CD4-positive, alpha-beta T cell treated with Interleukin-4 for 4 hours (primary cell): Measurements from ENCODE around the gene RBPJL.
A peak's percentile ranks its signal among the peaks of the same experiment; 100 is the strongest.

Source experiments
- DNase-seq: peaks from one replicate; pipeline ENCODE4 v3.0.0-alpha.2; 2020

The RBPJL gene

DNA sequence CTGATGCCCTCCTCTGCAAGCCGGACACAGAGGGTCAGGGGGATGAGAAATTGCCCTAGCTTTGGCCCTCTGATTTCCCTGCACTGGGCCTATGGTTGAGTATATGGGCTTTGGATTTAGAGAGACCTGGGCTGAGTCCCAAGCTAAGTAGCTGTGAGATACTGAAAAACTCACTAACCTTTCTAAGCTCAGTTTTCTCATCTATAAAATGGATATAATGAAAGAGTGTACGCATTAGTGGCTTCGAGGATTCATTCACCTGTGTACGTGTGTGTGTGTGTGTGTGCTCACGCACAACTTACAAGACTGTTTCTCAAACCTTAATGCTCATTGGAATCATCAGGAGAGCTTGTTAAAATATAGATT is 12.7 kb upstream of the RBPJL start:
- no peak for DNase-seq

DNA sequence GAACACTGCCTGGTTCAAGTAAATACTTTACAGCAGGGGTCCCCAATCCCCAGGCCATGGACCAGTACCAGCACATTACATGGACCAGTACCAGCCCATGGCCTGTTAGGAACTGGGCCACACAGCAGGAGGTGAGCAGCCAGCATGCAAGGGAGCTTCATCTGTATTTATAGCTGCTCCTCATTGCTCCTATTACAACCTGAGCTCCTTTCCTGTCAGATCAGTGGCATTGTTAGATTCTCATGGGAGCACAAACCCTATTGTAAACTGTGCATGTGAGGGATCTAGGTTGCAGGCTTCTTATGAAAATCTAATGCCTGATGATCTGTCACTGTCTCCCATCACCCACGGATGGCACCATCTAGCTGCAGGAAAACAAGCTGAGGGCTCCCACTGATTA is 12.0 kb upstream of the RBPJL start:
- no peak for DNase-seq

DNA sequence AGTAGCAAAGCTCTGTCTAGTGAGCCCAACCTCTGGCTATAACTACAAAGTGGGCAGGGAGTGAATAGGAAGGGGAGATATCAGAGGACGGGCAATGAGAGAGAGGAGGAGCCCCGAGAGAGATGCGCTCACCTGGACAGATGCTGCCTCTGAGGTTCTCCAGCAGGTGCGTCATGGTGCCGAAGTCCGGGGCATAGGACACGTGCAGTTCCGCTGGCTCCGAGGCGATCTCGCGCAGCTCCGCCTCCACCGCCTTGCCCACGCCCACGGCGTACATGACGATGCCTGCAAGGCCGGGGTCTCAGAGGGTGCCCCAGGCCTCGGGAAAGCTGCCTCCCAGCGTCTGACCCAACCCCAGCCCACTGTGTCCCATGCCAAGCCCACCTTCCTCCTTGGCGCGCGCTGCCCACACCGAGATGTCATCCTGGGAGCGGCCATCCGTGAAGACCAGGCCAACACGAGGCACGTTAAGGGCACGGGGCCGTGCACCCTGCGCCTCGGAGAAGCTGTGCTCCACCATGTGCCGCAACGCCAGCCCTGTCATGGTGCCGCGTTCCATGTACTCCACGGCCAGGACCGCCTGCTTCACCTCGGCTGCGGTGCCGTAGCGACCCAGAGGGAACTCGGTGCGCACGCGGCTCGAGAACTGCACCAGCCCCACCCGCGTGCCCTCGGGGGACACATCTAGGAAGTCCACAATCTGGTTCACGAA is 8.7 kb upstream of the RBPJL start:
- DNase-seq, result no peak

DNA sequence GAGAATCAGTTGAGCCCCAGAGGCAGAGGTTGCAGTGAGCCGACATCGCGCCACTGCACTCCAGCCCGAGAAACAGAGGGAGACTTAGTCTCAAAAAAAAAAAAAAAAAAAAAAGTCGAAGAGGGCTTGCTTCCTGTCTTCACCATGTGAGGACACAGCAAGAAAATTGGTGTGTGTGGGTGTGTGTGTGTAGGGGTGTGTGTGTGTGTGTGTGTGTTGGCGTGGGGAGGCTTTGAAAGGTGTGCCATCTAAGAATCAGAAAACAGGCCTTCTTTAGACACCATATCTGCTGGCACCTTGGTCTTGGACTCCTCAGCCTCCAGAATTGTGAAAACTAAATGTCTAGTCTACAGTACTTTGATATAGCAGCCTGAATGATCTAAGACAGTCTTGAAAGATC is 6.9 kb upstream of the RBPJL start:
- DNase-seq, result no peak

DNA sequence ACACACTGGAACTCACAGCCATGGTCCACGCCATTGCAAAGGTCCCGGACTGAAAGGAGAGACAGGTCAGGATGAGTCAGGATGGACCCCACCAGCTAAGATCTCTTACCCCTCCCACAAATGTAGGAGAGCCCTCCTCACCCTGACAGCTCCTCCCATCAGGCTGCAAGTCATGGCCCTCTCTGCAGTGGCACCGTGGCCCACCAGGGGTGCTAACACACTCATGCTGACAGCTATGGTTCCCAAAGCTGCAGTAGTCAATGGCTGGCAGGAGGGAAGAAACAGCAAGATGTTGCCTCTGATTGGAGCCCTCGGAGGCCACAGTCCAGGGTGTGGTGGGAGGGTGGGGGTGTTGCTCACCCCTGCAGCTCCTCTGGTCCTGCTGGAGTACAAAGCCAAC is 5.7 kb upstream of the RBPJL start:
- no peak for DNase-seq

DNA sequence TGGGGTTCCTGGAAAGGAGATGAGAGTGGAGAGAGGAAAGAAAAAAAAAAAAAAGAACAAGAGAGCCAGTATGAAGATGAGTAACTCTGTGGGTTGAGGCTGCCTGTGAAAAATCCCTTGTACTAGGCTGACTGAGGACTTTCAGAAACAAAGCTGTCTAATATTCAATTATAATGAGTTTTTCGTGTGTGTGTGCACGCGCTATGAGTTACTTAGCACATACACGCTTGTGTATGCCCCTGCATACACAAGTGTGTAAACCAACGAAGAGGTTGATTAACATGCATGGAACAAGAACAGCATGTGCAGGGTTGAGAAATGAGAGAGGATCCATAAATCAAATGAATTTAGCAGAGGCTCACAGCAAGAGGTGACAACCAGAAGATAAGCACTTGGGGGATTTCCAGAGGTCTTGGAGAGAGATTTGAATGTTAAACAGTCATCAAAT is 4.8 kb upstream of the RBPJL start:
- DNase-seq, result no peak

DNA sequence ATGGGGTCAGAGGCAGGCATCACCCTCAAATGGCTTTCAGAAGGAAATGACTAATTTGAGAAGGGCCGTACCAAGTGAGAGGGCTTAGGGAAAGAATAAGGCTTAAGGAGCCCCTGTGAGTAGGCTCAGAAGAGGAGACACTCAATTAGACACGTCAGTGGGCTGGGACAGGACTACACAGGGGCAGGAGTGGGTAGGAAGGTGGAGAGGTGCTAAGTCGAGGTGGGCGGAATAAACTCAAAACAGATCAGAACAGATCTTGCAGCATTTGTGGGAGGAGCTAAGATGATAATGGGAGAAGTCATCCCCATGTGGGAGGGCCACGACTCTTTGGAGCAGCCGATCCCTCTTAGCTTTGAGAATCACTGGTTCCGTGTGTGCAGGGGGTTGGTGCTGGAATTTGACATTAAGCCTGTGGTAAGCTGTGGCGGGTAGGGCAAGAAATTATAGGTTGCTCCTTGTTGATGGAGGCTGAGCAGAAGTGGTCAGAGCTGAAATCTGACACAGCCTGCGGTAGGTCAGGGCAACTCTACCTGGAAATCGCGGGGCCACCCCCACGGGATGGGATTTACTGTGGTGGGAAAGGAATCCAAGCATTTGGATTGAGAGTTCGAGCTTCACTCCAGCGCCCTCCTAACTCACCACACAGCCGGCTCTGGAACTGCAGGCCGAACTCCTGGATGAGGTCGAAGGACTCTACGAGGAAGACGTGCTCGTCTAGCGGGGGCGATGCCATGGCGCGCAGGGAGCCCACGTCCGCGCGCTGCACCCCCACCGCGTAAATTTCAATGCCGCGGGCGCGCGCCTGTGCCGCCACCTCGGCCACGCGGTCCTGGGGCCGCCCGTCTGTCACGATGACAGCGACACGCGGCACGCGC is 2.8 kb upstream of the RBPJL start:
- DNase-seq, result no peak

DNA sequence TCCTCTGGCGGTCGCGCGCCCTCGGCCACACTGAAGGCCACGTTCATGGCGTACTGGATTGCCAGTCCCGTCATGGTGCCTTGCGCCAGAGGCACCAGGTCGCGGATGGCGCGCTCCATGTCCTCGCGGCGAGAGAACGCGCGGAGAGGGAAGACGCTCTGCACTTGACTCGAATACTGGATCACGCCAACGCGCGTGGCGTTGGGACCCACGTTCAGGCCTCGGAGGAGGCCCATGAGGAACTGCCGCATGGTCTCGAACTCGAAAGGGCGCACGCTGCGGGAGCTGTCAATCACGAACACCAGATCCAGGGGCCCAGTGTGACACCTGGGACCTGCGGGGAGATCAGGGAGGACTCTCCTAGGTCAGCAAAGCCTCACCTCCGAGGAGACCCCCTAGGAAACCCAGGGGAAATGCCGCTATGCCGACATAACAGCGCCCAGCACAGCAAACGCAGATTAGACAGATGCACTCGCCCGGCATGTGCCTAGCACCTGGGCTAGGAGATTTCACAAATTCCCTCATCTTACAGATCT is 2.1 kb upstream of the RBPJL start:
- DNase-seq, result no peak

DNA sequence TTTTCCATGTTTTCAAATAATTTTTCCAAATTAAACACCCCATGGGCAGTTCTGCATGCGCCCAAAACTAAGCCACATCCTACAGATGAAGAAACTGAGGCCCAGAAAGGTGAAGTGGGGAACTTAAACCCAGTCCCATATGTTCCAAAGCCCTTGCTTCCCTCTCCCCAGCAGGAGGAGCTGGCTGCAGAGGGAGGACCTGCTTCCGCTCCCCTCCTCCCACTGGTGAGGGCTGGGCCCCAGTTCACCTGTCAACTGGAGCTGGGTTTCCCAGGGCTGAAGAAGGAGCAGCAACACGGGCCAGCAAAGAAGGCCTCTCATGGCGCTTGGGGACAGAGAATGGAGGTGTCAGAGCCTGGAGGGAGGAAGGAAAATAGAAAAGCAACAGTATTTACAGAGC is 1.4 kb upstream of the RBPJL start:
- no peak for DNase-seq

DNA sequence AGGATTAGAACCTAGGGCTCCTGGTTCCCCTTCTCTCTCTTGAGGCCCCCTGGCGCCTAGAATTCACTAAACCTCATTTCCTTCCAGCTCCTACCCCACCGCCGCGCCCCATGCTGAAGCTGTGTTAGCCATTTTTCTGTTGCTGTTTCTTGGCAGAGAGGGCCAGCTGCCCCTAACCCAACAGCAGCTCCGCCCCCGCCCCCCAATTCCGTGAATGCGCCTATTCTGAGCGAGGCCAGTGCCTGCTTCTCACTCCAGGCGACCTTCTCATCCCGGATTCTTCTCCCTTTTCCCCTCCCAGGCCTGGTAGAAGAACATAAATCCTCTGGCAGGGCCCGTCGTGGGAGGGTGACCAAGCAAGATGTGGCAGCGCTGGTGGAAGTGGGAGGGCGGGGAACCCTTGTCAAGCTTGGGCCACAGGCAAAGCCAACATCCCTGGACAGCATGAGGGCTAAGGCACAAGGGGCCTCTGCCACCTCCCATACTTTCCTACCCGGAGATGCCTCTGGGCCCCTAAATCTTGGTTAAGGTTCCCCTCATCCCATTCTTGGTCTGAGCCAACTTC is 518 bp downstream of the RBPJL start:
- DNase-seq, result no peak

DNA sequence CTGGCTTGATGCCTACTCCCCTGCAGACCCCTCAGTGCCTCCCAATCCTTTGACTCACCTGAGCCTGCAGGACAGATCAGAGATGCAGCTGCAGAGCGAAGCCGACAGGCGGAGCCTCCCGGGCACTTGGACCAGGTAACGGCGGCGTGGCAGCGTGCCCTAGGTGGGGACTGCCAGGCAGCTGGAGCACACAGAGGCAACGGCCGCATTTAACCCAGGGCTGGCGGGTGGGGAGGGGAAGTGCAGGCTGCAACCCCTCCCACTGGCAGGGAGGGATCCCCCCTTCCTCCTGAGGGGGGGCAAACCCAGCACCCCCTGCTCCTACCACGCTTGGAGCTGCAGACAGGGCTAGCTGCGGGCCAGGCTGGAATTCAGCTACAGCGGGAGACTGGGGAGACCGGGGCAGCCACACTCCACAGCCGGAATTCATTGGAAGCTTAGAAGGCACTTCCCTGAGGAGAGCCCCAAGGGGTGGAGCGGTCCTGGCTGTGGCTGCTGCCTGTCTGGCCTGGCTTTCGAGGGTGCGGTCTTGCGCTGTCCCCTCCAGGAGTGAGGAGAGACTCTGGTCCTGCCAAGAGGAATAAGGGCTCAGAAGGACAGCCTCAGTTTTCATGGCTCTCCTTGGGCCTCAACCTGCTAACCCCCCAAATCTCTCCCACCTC is 1.6 kb downstream of the RBPJL start, which contains the start of gene MATN4:
MATN4 (minus strand) TSS at position 183 of the 662 bp plus-strand sequence. CDS start 2,717 bp downstream, outside the sequence.
- DNase-seq, result no peak

DNA sequence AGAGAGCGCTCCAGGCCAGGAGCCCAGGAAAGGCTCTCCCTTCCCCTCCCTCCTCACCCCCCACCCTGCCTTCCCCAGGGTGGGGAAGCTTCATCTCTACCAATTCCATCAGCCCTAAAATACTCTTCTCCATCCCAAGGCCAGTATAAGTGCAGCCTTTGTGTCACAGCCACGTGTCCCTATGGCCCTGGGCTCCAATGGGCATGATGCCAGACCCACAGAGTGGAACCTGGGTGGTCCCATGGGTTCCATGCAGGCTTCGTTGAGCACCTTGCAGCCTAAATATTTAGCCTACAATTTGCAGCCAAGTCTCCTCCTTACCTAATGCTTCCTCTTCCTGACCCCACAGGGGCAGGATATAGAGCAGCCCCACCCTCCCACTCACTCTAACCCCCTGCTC is 2.4 kb downstream of the RBPJL start:
- no peak for DNase-seq

DNA sequence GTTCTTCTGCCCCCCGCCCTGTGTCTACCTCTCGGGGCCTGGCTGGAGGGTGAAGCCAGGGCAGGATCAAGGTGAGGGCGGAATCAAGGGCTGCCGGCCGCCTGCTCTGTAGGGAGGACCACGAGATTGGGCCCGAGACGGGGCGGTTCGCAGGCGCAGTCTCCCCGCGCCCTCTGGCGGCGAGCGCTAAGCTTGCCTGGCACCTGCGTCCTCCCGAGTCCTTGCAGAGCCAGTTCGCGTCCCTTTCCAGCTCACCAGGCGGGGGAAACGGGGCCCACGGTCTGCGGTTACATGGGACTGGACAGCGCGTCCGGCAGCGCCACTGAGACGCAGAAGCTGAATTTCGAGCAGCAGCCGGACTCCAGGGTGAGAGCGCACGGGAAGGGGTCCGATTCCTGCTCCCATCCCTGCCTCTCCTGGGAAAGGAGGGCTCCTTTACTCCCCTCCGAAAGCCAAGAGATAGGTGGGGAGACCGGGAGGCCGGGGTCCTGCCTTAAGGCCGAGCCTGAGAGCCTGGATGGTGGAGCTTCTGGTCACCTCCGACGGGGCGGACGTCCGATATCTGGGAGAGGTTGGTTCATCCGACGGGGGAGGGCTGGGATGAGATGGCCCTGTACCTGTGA is 5.1 kb downstream of the RBPJL start:
- peak; percentile 34 for DNase-seq

DNA sequence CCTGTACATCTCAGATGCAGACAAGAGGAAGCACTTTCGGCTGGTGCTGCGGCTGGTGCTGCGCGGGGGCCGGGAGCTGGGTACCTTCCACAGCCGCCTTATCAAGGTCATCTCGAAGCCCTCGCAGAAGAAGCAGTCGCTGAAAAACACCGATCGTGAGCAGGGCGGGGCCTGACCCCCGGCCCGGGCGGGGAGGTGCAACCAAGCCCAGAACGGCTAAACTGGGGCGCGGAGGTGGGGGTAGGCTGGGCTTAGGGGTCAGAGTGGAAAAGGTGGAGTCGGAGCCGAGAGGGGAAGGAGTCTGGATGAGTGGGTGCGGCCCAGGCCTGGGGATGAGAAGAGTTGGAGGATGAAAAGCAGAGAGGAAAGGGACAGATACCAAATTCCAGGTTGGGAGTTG is 5.6 kb downstream of the RBPJL start:
- DNase-seq, result no peak

DNA sequence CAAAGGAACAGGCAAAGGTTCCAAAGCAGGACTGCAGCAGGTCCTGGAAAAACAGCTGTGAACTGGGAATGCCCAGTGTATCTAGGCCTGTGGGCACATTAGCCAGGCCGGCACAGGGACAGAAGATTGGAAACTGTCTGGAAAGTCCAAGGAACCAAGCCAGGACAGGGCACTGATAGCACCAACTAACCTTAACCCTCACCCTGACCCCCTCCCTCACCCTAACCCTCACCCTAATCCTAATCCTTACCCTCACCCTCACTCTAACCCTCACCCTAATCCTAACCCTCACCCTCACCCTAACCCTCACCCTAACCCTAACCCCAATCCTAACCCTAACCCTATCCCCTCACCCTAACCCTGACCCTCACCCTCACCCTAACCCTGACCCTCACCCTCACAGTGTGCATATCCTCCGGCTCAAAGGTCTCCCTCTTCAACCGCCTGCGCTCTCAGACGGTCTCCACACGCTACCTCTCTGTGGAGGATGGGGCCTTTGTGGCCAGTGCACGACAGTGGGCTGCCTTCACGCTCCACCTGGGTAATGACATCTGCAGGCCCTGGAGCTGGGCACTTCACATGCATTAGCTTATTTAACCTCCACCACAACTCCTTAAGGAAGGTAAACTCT is 6.5 kb downstream of the RBPJL start:
- DNase-seq, result no peak

DNA sequence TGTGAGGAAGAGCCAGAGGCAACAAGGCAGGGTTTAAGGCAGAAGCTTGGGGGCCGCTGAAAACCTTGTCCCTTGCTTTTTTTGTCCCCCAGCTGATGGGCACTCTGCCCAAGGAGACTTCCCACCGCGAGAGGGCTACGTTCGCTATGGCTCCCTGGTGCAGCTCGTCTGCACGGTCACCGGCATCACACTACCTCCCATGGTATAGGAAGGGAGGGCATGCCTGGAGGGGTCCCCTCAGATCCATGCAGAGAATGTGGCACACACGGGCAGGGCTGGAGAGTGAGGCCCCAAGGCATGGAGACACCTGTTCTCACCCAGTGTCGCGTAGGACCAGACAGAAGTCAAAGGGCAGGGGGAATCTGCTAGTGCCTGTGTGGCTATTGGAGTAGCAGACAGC is 7.3 kb downstream of the RBPJL start:
- DNase-seq, result no peak

DNA sequence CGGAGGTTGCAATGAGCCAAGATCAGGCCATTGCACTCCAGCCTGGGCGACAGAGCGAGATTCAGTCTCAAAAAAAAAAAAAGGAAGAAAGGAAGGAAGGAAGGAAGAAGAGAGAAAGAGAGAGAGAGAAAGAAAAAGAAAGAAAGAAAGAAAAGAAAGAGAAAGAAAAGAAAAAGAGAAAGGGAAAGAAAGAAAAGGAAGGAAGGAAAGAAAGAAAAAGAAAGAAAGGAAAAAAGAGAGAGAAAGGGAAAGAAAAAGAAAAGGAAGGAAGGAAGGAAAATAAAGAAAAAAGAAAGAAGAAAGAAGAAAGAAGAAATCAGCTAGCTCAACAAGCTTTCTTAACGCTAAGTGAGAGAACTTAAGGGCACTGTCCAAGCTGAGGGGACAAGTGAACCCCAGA is 9.0 kb downstream of the RBPJL start:
- no peak for DNase-seq

DNA sequence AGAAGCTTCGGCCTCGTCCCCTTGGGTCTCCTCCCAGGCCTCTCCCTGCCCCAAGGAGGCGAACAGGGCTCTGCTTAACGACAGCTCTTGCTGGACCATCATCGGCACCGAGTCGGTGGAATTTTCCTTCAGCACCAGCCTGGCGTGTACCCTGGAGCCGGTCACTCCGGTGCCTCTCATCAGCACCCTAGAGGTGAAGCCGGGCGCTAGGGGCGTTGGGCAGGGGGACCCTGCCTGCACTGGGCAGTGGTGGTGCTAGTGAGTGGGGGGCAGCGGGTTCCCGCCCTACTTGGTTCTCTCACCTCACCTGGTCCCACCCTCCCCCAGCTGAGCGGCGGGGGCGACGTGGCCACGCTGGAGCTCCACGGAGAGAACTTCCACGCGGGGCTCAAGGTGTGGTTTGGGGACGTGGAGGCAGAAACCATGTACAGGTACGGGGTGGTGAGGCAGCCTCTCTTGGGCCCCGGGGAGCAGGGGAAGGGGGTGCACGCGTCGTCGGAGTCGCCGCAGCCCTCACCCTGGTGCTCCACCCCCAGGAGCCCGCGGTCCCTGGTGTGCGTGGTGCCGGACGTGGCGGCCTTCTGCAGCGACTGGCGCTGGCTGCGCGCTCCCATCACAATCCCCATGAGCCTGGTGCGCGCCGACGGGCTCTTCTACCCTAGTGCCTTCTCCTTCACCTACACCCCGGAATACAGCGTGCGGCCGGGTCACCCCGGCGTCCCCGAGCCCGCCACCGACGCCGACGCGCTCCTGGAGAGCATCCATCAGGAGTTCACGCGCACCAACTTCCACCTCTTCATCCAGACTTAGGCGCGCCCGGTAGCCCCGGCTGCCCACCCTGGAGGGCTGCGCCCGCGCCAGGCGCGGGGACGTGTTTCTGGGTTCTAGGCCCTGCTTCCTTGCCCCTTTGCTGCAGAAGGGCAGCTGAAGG is 9.8 kb downstream of the RBPJL start:
- DNase-seq, result no peak

DNA sequence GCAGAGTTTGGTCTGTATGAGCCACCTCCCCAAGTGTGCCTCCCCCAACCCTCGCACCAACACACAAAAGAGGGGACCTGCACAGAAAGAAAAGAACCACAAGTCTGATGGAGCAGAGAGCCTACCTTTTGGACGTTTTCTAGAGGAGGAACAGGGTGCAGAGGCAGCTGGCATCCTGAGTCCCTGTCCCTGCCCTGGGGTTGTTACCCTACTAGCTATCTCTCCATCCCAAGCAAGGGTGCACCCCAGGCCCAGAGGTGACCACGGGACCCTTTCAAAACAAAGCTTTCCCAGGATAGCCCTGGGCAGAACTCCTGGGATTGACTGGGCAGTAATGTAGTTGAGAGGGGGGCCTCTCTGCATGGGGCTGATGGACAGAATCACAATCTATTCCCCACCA is 11.2 kb downstream of the RBPJL start:
- DNase-seq, result no peak

DNA sequence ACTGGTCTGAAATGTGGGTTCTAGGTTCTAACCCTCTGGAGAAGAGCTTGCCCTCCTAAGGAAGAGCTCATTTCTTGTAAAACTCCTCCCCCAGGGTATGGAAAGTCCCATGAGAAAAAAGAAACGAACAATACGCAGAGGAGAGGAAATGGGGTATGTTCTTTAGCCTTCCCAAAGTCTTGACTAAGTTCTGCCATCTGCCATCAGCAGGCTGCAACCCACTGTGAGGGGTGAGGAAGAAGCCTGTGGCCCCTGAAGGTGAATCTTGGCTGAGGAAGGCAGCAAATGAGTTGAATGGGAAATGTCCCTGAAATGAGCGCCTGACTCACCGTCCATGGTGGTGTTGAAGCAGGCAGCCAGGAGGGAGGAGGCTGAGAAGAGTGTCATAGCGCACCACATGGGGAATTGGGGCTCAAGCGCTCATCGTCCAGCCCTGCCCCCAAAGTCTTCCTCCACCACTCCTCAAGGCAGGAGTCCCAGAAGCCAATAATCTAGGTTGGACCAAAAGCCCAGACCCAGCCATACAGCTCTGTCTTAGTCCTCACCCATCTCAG is 11.8 kb downstream of the RBPJL start:
- DNase-seq, result no peak

DNA sequence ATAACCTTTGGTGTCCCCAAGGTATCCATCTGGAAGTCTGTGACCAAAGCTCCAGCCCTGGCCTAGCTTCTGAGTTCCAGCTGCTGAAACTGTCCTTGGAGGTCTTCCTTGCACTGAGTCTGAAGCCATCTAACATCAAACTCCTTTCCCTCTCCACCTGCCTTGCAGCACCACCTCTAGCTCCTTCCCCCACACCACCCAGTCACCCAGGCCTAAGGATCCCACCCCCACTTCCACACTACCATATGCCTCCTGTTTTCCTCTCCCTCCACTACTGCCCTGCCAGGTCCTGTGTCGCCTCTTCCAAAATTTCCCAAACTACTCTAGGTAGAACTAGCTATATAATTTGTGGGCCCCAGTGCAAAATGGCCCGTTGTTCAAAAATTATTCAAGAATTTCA is 12.3 kb downstream of the RBPJL start:
- no peak for DNase-seq
